Endodermal cell (in vitro differentiated cells): ENCODE data around the gene CYP17A1. TPM values are rescaled to one million over a fixed set of nuclear protein-coding genes. Genes with fewer than 3 reads are reported as not detected.

Source experiments
- DNase-seq: peaks from one replicate; pipeline ENCODE4 v3.0.0-alpha.2; 2017
- H3K27ac ChIP-seq: 2 replicates; pipeline ENCODE4 v1.5.1; 2013; ENCODE audit warnings: mild to moderate bottlenecking, low read depth, low read length, moderate library complexity
- H3K27me3 ChIP-seq: 2 replicates; pipeline ENCODE4 v1.6.1; 2013; ENCODE audit warnings: mild to moderate bottlenecking, low read length, moderate library complexity; ENCODE audit not compliant: insufficient read depth, control insufficient read depth, poor library complexity, severe bottlenecking
- H3K36me3 ChIP-seq: 2 replicates; pipeline ENCODE4 v1.7.0; 2013; ENCODE audit warnings: mild to moderate bottlenecking, low read length, moderate library complexity; ENCODE audit not compliant: control insufficient read depth, insufficient read depth
- H3K4me1 ChIP-seq: one replicate; pipeline ENCODE4 v1.7.0; 2013; ENCODE audit warnings: low read length; ENCODE audit not compliant: control insufficient read depth, insufficient read depth
- H3K4me3 ChIP-seq: 2 replicates; pipeline ENCODE4 v1.5.1; 2013; ENCODE audit warnings: mild to moderate bottlenecking, low read length, moderate library complexity
- H3K9ac ChIP-seq: 2 replicates; pipeline ENCODE4 v1.6.1; 2013; ENCODE audit warnings: mild to moderate bottlenecking, low read length, moderate library complexity; ENCODE audit not compliant: poor library complexity, severe bottlenecking; ENCODE audit errors: extremely low read depth
- H3K9me3 ChIP-seq: 2 replicates; pipeline ENCODE4 v1.6.1; 2013; ENCODE audit warnings: mild to moderate bottlenecking, low read length, moderate library complexity; ENCODE audit not compliant: control insufficient read depth
- H3K27ac Mint-ChIP-seq: 2 replicates; pipeline ENCODE4 v1.8.0; 2020; ENCODE audit warnings: mixed read lengths
- H3K27me3 Mint-ChIP-seq: 2 replicates; pipeline ENCODE4 v1.8.0; 2021; ENCODE audit warnings: mild to moderate bottlenecking, mixed read lengths; ENCODE audit not compliant: insufficient read depth
- H3K36me3 Mint-ChIP-seq: 2 replicates; pipeline ENCODE4 v1.8.0; 2020; ENCODE audit warnings: low read depth, mixed read lengths
- H3K4me1 Mint-ChIP-seq: 2 replicates; pipeline ENCODE4 v1.8.0; 2020; ENCODE audit warnings: mixed read lengths
- H3K4me3 Mint-ChIP-seq: 2 replicates; pipeline ENCODE4 v1.8.0; 2020; ENCODE audit warnings: mild to moderate bottlenecking, moderate library complexity, mixed read lengths
- H3K9me3 Mint-ChIP-seq: 2 replicates; pipeline ENCODE4 v1.8.0; 2020; ENCODE audit warnings: mild to moderate bottlenecking, mixed read lengths
- CTCF ChIP-seq: fragments of 200-600 bp; sonication (generic); conservative IDR thresholded peaks from 2 replicates; pipeline ENCODE4 v1.5.0; 2021; ENCODE audit warnings: antibody characterized with exemption, mild to moderate bottlenecking
- WGBS, 2 experiments: methylation state at CpG; one replicate each; pipeline versions ENCODE4 v1.1.5 to v1.1.7; 2013; ENCODE audit warnings: missing lambda C conversion rate in 2 of 2, mixed read lengths in 1 of 2; ENCODE audit not compliant: insufficient coverage in 1 of 2, insufficient read length in 1 of 2; 5-methylcytosine and 5-hydroxymethylcytosine counted together
- total RNA-seq, 2 donors: library from RNA; stranded (reverse); fragmentation: NEBNext Ultra II Directional in 1 of 2; extraction: Animal tissue kit (Norgen Biotek cat#: 25700) in 1 of 2; gene quantifications; 2 replicates in 1 of 2; 3 replicates in 1 of 2; pipeline ENCODE4 v1.2.1, GENCODE V29; 2021

Gene CYP17A1
- total RNA-seq, 2 donors from 2014 or later, result not detected

- Histone ChIP-seq H3K9ac (no peak overlapping the region), H3K4me3 (no peak overlapping the region), H3K27me3 (no peaks in the 10 kb centered on the region), H3K9me3 (no peaks in the 10 kb centered on the region), H3K27ac (no peak overlapping the region), H3K36me3 (peaks cover 24% of the 10 kb centered on the region), H3K4me1 (no peaks in the 10 kb centered on the region)
- H3K36me3 Mint-ChIP-seq, result peaks cover 35% of the 10 kb centered on the region
- H3K9me3 Mint-ChIP-seq, result no peaks in the 10 kb centered on the region
- no peak for DNase-seq
- TF ChIP-seq CTCF, result no peak
- peaks cover 30% of the 10 kb centered on the region for H3K4me1 Mint-ChIP-seq
- WGBS, 2 experiments, result 91 to 95% methylated on average over 10 to 17 of the region's 17 CpGs
- no peaks in the 10 kb centered on the region for H3K27me3 Mint-ChIP-seq
- H3K4me3 Mint-ChIP-seq, result no peak overlapping the region
- no peak overlapping the region for H3K27ac Mint-ChIP-seq
These were observed 24.1 kb downstream of the CYP17A1 start for GRCh38 chr10:102813017-102813541.

- peaks cover 24% of the 10 kb centered on the region for H3K36me3 ChIP-seq
- H3K27ac ChIP-seq, result no peak overlapping the region
- Mint-ChIP-seq H3K36me3 (peaks cover 35% of the 10 kb centered on the region), H3K9me3 (no peaks in the 10 kb centered on the region), H3K27me3 (no peaks in the 10 kb centered on the region), H3K4me1 (peaks cover 30% of the 10 kb centered on the region), H3K27ac (no peak overlapping the region), H3K4me3 (no peak overlapping the region)
- no peak overlapping the region for H3K9ac ChIP-seq
- no peak for TF ChIP-seq CTCF
- H3K4me3 ChIP-seq, result no peak overlapping the region
- DNase-seq, result no peak
- H3K27me3 ChIP-seq, result no peaks in the 10 kb centered on the region
- WGBS, 2 experiments, result 87 to 96% methylated on average over 7 to 9 of the region's 9 CpGs
- no peaks in the 10 kb centered on the region for H3K4me1 ChIP-seq
- no peaks in the 10 kb centered on the region for H3K9me3 ChIP-seq
These were observed 24.9 kb downstream of the CYP17A1 start for GRCh38 chr10:102812231-102812876.

- Mint-ChIP-seq H3K27ac (no peak overlapping the region), H3K9me3 (no peaks in the 10 kb centered on the region), H3K4me3 (no peak overlapping the region), H3K36me3 (peaks cover 38% of the 10 kb centered on the region), H3K4me1 (peaks cover 30% of the 10 kb centered on the region), H3K27me3 (no peaks in the 10 kb centered on the region)
- no peaks in the 10 kb centered on the region for H3K4me1 ChIP-seq
- H3K27ac ChIP-seq, result no peak overlapping the region
- WGBS, 2 experiments, result 93 to 94% methylated on average over 3 of the region's 3 CpGs
- H3K36me3 ChIP-seq, result peaks cover 24% of the 10 kb centered on the region
- no peaks in the 10 kb centered on the region for H3K27me3 ChIP-seq
- H3K9me3 ChIP-seq, result no peaks in the 10 kb centered on the region
- TF ChIP-seq CTCF, result no peak
- H3K9ac ChIP-seq, result no peak overlapping the region
- DNase-seq, result no peak
- H3K4me3 ChIP-seq, result no peak overlapping the region
These were observed 25.9 kb downstream of the CYP17A1 start for GRCh38 chr10:102811346-102811745.
